A673 (cell line): ENCODE data around the gene LAMA2. TPM values are rescaled to one million over a fixed set of nuclear protein-coding genes. Genes with fewer than 3 reads are reported as not detected.

Experiments used
- BruUV-seq: library from RNA; stranded (reverse); fragments of 400-500 nt; replicated peaks from 2 replicates; lab custom pipeline; 2021; lab: Mats Ljungman, UMichigan
- CTCF ChIA-PET: fragments of 300-600 bp; sonication (Branson Sonifier 250); formaldehyde crosslinking; loops from one replicate; lab custom pipeline; 2022; ENCODE audit warnings: antibody characterized with exemption; lab: Charles Lee
- POLR2A ChIA-PET: fragments of 300-600 bp; sonication (Branson Sonifier 250); formaldehyde crosslinking; loops from one replicate; lab custom pipeline; 2022; ENCODE audit warnings: antibody characterized with exemption; ENCODE audit not compliant: low non-redundant PET; lab: Charles Lee
- DNase-seq: peaks from one replicate; pipeline ENCODE4 v3.0.0-alpha.2; 2015; ENCODE audit warnings: low spot score
- H3K27ac ChIP-seq: fragments of 200-600 bp; sonication (generic); 2 replicates; pipeline ENCODE4 v1.5.1; 2016; ENCODE audit warnings: mixed run types, low read depth, mild to moderate bottlenecking, mixed read lengths, antibody characterized with exemption, low read length; ENCODE audit not compliant: poor library complexity, severe bottlenecking
- H3K27me3 ChIP-seq: fragments of 200-600 bp; sonication (generic); replicated peaks from 2 replicates; pipeline ENCODE4 v1.6.1; 2017; ENCODE audit warnings: mixed run types, low read depth, mild to moderate bottlenecking, mixed read lengths, antibody characterized with exemption, low read length; ENCODE audit not compliant: insufficient read depth, poor library complexity
- H3K36me3 ChIP-seq: fragments of 200-600 bp; sonication (generic); 2 replicates; pipeline ENCODE4 v1.6.1; 2016; ENCODE audit warnings: mixed run types, mild to moderate bottlenecking, mixed read lengths, antibody characterized with exemption, low read length; ENCODE audit not compliant: insufficient read depth, poor library complexity, severe bottlenecking
- H3K4me1 ChIP-seq: fragments of 200-600 bp; sonication (generic); 2 replicates; pipeline ENCODE4 v1.6.1; 2017; ENCODE audit warnings: mixed run types, mild to moderate bottlenecking, mixed read lengths, antibody characterized with exemption, low read length; ENCODE audit not compliant: insufficient read depth, poor library complexity, severe bottlenecking
- H3K4me3 ChIP-seq: fragments of 200-600 bp; sonication (generic); 2 replicates; pipeline ENCODE4 v1.5.1; 2016; ENCODE audit warnings: low read depth, mixed run types, mild to moderate bottlenecking, mixed read lengths, low read length; ENCODE audit not compliant: poor library complexity, severe bottlenecking
- H3K9me3 ChIP-seq: fragments of 200-600 bp; sonication (generic); 2 replicates; pipeline ENCODE4 v1.6.1; 2016; ENCODE audit warnings: mixed run types, low read depth, mild to moderate bottlenecking, mixed read lengths, antibody characterized with exemption, low read length; ENCODE audit not compliant: poor library complexity, severe bottlenecking
- CTCF ChIP-seq: fragments of 300-800, 200-600 bp; sonication (generic); conservative IDR thresholded peaks from 2 replicates; pipeline ENCODE4 v1.5.1; 2017; ENCODE audit warnings: low read depth, mild to moderate bottlenecking, antibody characterized with exemption, low read length, moderate library complexity, mixed read lengths
- EZH2 ChIP-seq: fragments of 200-600 bp; sonication (generic); IDR thresholded peaks from 2 replicates; pipeline ENCODE4 v1.6.1; 2017; ENCODE audit warnings: borderline replicate concordance, low read depth, mild to moderate bottlenecking, mixed read lengths, antibody characterized with exemption, low read length; ENCODE audit not compliant: poor library complexity, severe bottlenecking
- intact Hi-C: fragments of 100-400 bp; cut with micrococcal nuclease; formaldehyde crosslinking; loops from one replicate; pipeline ENCODE4 v1.10.0; 2022; ENCODE audit not compliant: unreplicated experiment
- total RNA-seq: library from RNA; stranded (reverse); gene quantifications from 2 replicates; pipeline ENCODE4 v1.2.3, GENCODE V29; 2021

Gene LAMA2
- total RNA-seq, 1 experiment from 2014 or later, result 2.2 TPM

- BruUV-seq, result no TSS peak
- Histone ChIP-seq H3K27ac (no peak overlapping the region), H3K27me3 (no peaks in the 10 kb centered on the region), H3K36me3 (no peaks in the 10 kb centered on the region), H3K4me3 (no peak overlapping the region), H3K4me1 (peaks cover 31% of the 10 kb centered on the region), H3K9me3 (no peaks in the 10 kb centered on the region)
- ChIA-PET POLR2A (no interaction called here), CTCF (no interaction called here)
- intact Hi-C loops, result no loop called here
- TF ChIP-seq CTCF (no peak), EZH2 (no peak)
- no peak for DNase-seq
These were observed 234.4 kb downstream of the LAMA2 start for GRCh38 chr6:129117355-129117754.

DNA sequence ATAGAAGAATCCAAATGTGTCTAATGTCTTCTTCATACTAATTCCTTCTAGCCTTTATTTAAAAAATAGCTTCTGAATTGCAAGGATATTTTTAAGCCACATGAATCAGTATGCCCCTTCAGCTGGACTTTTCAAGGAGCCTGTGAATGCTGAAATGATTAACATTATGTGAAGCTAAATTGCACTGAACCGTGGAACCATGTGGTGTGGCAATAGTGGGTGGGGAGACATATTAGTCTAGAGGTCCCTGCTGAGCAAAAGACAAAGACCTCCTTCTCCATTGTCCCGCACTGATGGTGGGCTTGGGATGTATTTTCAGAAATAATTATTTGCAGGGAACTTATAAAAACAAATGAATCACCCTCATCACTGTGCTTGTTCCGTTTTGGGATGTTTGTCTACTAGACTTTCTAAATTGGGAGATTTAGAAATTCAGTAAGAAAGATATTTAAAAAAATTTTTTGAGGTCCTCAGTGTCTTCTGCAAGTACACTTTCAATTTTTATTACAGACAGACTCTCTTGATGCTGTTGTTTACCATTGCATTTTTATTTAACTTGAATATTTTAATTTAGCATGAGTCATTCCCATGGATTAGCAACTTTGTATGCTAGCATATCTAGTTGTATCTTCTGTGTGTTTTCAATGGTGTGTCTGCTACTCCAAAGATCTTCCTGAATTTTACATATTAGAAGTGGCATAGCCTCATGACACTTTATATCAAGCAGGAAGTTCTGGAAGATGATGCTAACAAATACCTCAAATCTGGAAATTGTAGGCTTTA is 238.1 kb downstream of the LAMA2 start:
- Histone ChIP-seq H3K4me1 (peaks cover 14% of the 10 kb centered on the region), H3K36me3 (no peaks in the 10 kb centered on the region), H3K27ac (no peak overlapping the region), H3K9me3 (no peaks in the 10 kb centered on the region), H3K4me3 (no peak overlapping the region), H3K27me3 (no peaks in the 10 kb centered on the region)
- ChIA-PET CTCF (no interaction called here), POLR2A (interaction anchor here (0.6 kb wide), 1 partner anchor 9 kb away, joined by 4 read pairs; no protein-coding TSS in a partner anchor)
- intact Hi-C loops, result no loop called here
- DNase-seq, result peak; percentile 72
- no TSS peak for BruUV-seq
- TF ChIP-seq CTCF, result no peak
- no peak for TF ChIP-seq EZH2

- TF ChIP-seq EZH2 (no peak), CTCF (no peak)
- H3K4me1 ChIP-seq, result peaks cover 11% of the 10 kb centered on the region
- no peak overlapping the region for H3K27ac ChIP-seq
- ChIA-PET POLR2A (no interaction called here), CTCF (no interaction called here)
- intact Hi-C loops, result no loop called here
- no peaks in the 10 kb centered on the region for H3K9me3 ChIP-seq
- H3K4me3 ChIP-seq, result no peak overlapping the region
- no peaks in the 10 kb centered on the region for H3K27me3 ChIP-seq
- BruUV-seq, result no TSS peak
- DNase-seq, result peak; percentile 27
- no peaks in the 10 kb centered on the region for H3K36me3 ChIP-seq
These were observed 241.4 kb downstream of the LAMA2 start for GRCh38 chr6:129124347-129124746.
